Activated CD4-positive, alpha-beta T cell treated with anti-CD3 and anti-CD28 coated beads, Interleukin-2, amount 10 ng/mL, durations not matched to agents 7 days and 5 days (primary cell): ENCODE measurements around the gene SURF2. TPM values are rescaled to one million over a fixed set of nuclear protein-coding genes. Genes with fewer than 3 reads are reported as not detected.
A peak's percentile ranks its signal among the peaks of the same experiment; 100 is the strongest.
"Not testable (repeated sequence)": the region's sequence is repeated elsewhere in the genome, so short reads cannot be mapped to it uniquely, and the experiment has no call there.

Experiments used
- CTCF ChIA-PET: fragments of 350-600 bp; sonication (Branson Sonifier 250); formaldehyde crosslinking; loops from one replicate; lab custom pipeline; 2021; ENCODE audit warnings: antibody characterized with exemption; lab: Charles Lee
- POLR2A ChIA-PET: fragments of 350-600 bp; sonication (Branson Sonifier 250); formaldehyde crosslinking; loops from one replicate; lab custom pipeline; 2021; ENCODE audit warnings: antibody characterized with exemption; lab: Charles Lee
- DNase-seq: peaks from one replicate; pipeline ENCODE4 v3.0.0-alpha.2; 2020
- H3K27ac Mint-ChIP-seq: one replicate; pipeline ENCODE4 v1.8.0; 2021; ENCODE audit warnings: mild to moderate bottlenecking, moderate library complexity, mixed read lengths
- H3K27me3 Mint-ChIP-seq: one replicate; pipeline ENCODE4 v1.8.0; 2021; ENCODE audit warnings: mixed read lengths
- H3K36me3 Mint-ChIP-seq: one replicate; pipeline ENCODE4 v1.8.0; 2021; ENCODE audit warnings: low read depth, mixed read lengths
- H3K4me1 Mint-ChIP-seq: one replicate; pipeline ENCODE4 v1.8.0; 2021; ENCODE audit warnings: mixed read lengths
- H3K4me3 Mint-ChIP-seq: one replicate; pipeline ENCODE4 v1.8.0; 2021; ENCODE audit warnings: mild to moderate bottlenecking, moderate library complexity, mixed read lengths
- H3K9me3 Mint-ChIP-seq: one replicate; pipeline ENCODE4 v1.8.0; 2021; ENCODE audit warnings: mixed read lengths
- total RNA-seq, 2 experiments: library from RNA; stranded (reverse); gene quantifications; one replicate each; pipeline ENCODE4 v1.2.3, GENCODE V29; 2021

The SURF2 gene
- total RNA-seq = 10 to 100 TPM; 14.8 to 16.0 TPM

- peaks cover 50% of the 10 kb centered on the region for H3K4me1 Mint-ChIP-seq
- H3K36me3 Mint-ChIP-seq = peaks cover 32% of the 10 kb centered on the region
- peak within 1 kb of the TSS; percentile 88 for H3K27ac Mint-ChIP-seq
- H3K9me3 Mint-ChIP-seq = no peaks in the 10 kb centered on the region
- CTCF ChIA-PET = interaction anchor here (1.0 to 2.3 kb wide), 7 partner anchors 8 to 171 kb away, joined by 3 to 11 read pairs (median 5); partner anchors contain the start of genes MED22, RPL7A and STKLD1
- POLR2A ChIA-PET = interaction anchor here (1.1 to 2.5 kb wide), 2 partner anchors 9 to 14 kb away, joined by 4 to 7 read pairs; partner anchors contain the start of genes MED22 and RPL7A
- peak within 1 kb of the TSS; percentile 85 for H3K4me3 Mint-ChIP-seq
- peak; percentile 92 for DNase-seq
- no peaks in the 10 kb centered on the region for H3K27me3 Mint-ChIP-seq
Observed at GRCh38 chr9:133356391-133357091, at the start of gene SURF2, which contains the start of gene SURF1. SURF2 (plus strand) TSS chr9:133356550; CDS start chr9:133356593, 43 bp downstream. SURF1 (minus strand) TSS chr9:133356487; CDS start chr9:133356453, 34 bp downstream.

- POLR2A ChIA-PET = no interaction called here
- H3K9me3 Mint-ChIP-seq = no peaks in the 10 kb centered on the region
Observed at GRCh38 chr9:133307301-133307700, 49.0 kb upstream of the SURF2 start.

GRCh38 chr9:133309608-133310007 lies 46.7 kb upstream of the SURF2 start:
- Mint-ChIP-seq H3K9me3 (no peaks in the 10 kb centered on the region), H3K27me3 (no peaks in the 10 kb centered on the region), H3K4me3 (no peak overlapping the region), H3K27ac (no peak overlapping the region), H3K36me3 (no peaks in the 10 kb centered on the region), H3K4me1 (no peaks in the 10 kb centered on the region)
- DNase-seq = no peak
- CTCF ChIA-PET = no interaction called here
- POLR2A ChIA-PET = no interaction called here

More at GRCh38 chr9:133307301-133307700, 49.0 kb upstream of the SURF2 start:
- no peak overlapping the region for H3K27ac Mint-ChIP-seq
- no peak for DNase-seq
- no peak overlapping the region for H3K4me3 Mint-ChIP-seq
- CTCF ChIA-PET = no interaction called here
- H3K27me3 Mint-ChIP-seq = no peaks in the 10 kb centered on the region
- no peaks in the 10 kb centered on the region for H3K4me1 Mint-ChIP-seq
- no peaks in the 10 kb centered on the region for H3K36me3 Mint-ChIP-seq

- Mint-ChIP-seq H3K36me3 (no peaks in the 10 kb centered on the region), H3K9me3 (no peaks in the 10 kb centered on the region), H3K27ac (no peak overlapping the region), H3K4me3 (no peak overlapping the region), H3K4me1 (no peaks in the 10 kb centered on the region), H3K27me3 (peaks cover 2% of the 10 kb centered on the region)
- no peak for DNase-seq
- POLR2A ChIA-PET = no interaction called here
- CTCF ChIA-PET = no interaction called here
Observed at GRCh38 chr9:133315997-133316396, 40.4 kb upstream of the SURF2 start.

GRCh38 chr9:133317551-133317950 lies 38.8 kb upstream of the SURF2 start:
- H3K9me3 Mint-ChIP-seq, H3K27me3 Mint-ChIP-seq, H3K4me3 Mint-ChIP-seq, H3K36me3 Mint-ChIP-seq, H3K4me1 Mint-ChIP-seq, POLR2A ChIA-PET, H3K27ac Mint-ChIP-seq, CTCF ChIA-PET: not testable (repeated sequence)
- peak; percentile 2 for DNase-seq

- peak; percentile 4 for DNase-seq
- ChIA-PET POLR2A (no interaction called here), CTCF (interaction anchor here (0.6 to 1.1 kb wide), 2 partner anchors 10 to 132 kb away, joined by 3 read pairs; no protein-coding TSS in a partner anchor)
- Mint-ChIP-seq H3K27ac (no peak overlapping the region), H3K4me3 (no peak overlapping the region), H3K9me3 (no peaks in the 10 kb centered on the region), H3K27me3 (peaks cover 2% of the 10 kb centered on the region), H3K36me3 (no peaks in the 10 kb centered on the region), H3K4me1 (no peaks in the 10 kb centered on the region)
Observed at GRCh38 chr9:133320421-133320881, 35.9 kb upstream of the SURF2 start.

- no peaks in the 10 kb centered on the region for H3K9me3 Mint-ChIP-seq
- H3K4me1 Mint-ChIP-seq = no peaks in the 10 kb centered on the region
- no peaks in the 10 kb centered on the region for H3K27me3 Mint-ChIP-seq
- peak; percentile 4 for DNase-seq
- CTCF ChIA-PET = no interaction called here
- no peak overlapping the region for H3K27ac Mint-ChIP-seq
- no peak overlapping the region for H3K4me3 Mint-ChIP-seq
- POLR2A ChIA-PET = no interaction called here
- H3K36me3 Mint-ChIP-seq = no peaks in the 10 kb centered on the region
Observed at GRCh38 chr9:133321411-133321935, 34.9 kb upstream of the SURF2 start.

GRCh38 chr9:133322701-133323100 lies 33.6 kb upstream of the SURF2 start:
- H3K4me3 Mint-ChIP-seq = no peak overlapping the region
- no peaks in the 10 kb centered on the region for H3K4me1 Mint-ChIP-seq
- no peaks in the 10 kb centered on the region for H3K27me3 Mint-ChIP-seq
- ChIA-PET CTCF (no interaction called here), POLR2A (no interaction called here)
- H3K27ac Mint-ChIP-seq = no peak overlapping the region
- H3K9me3 Mint-ChIP-seq = no peaks in the 10 kb centered on the region
- no peaks in the 10 kb centered on the region for H3K36me3 Mint-ChIP-seq
- peak; percentile 2 for DNase-seq

- H3K9me3 Mint-ChIP-seq = no peaks in the 10 kb centered on the region
- H3K4me3 Mint-ChIP-seq = no peak overlapping the region
- H3K36me3 Mint-ChIP-seq = no peaks in the 10 kb centered on the region
- no peaks in the 10 kb centered on the region for H3K4me1 Mint-ChIP-seq
- ChIA-PET POLR2A (no interaction called here), CTCF (no interaction called here)
- H3K27me3 Mint-ChIP-seq = no peaks in the 10 kb centered on the region
- H3K27ac Mint-ChIP-seq = no peak overlapping the region
- DNase-seq = no peak
Observed at GRCh38 chr9:133323211-133323610, 33.1 kb upstream of the SURF2 start.

GRCh38 chr9:133323991-133324703 lies 32.2 kb upstream of the SURF2 start:
- H3K9me3 Mint-ChIP-seq = no peaks in the 10 kb centered on the region
- ChIA-PET CTCF (no interaction called here), POLR2A (no interaction called here)
- H3K27ac Mint-ChIP-seq = no peak overlapping the region
- H3K4me3 Mint-ChIP-seq = no peak overlapping the region
- peak; percentile 4 for DNase-seq
- no peaks in the 10 kb centered on the region for H3K27me3 Mint-ChIP-seq
- H3K4me1 Mint-ChIP-seq = no peaks in the 10 kb centered on the region
- H3K36me3 Mint-ChIP-seq = peaks cover 2% of the 10 kb centered on the region

GRCh38 chr9:133327021-133327420 lies 29.3 kb upstream of the SURF2 start:
- H3K4me3 Mint-ChIP-seq, H3K27me3 Mint-ChIP-seq, POLR2A ChIA-PET, DNase-seq, CTCF ChIA-PET, H3K27ac Mint-ChIP-seq, H3K9me3 Mint-ChIP-seq, H3K4me1 Mint-ChIP-seq: not testable (repeated sequence)
- H3K36me3 Mint-ChIP-seq = peaks cover 15% of the 10 kb centered on the region

- ChIA-PET CTCF (no interaction called here), POLR2A (no interaction called here)
- H3K36me3 Mint-ChIP-seq = peaks cover 21% of the 10 kb centered on the region
- H3K27ac Mint-ChIP-seq = no peak overlapping the region
- H3K4me1 Mint-ChIP-seq = peaks cover 1% of the 10 kb centered on the region
- no peaks in the 10 kb centered on the region for H3K9me3 Mint-ChIP-seq
- no peak overlapping the region for H3K4me3 Mint-ChIP-seq
- DNase-seq = peak; percentile 1
- H3K27me3 Mint-ChIP-seq = no peaks in the 10 kb centered on the region
Observed at GRCh38 chr9:133327834-133328484, 28.4 kb upstream of the SURF2 start.
